Measurements from ENCODE around the gene ISG20.
A peak's percentile ranks its signal among the peaks of the same experiment; 100 is the strongest.

Gene ISG20

DNA sequence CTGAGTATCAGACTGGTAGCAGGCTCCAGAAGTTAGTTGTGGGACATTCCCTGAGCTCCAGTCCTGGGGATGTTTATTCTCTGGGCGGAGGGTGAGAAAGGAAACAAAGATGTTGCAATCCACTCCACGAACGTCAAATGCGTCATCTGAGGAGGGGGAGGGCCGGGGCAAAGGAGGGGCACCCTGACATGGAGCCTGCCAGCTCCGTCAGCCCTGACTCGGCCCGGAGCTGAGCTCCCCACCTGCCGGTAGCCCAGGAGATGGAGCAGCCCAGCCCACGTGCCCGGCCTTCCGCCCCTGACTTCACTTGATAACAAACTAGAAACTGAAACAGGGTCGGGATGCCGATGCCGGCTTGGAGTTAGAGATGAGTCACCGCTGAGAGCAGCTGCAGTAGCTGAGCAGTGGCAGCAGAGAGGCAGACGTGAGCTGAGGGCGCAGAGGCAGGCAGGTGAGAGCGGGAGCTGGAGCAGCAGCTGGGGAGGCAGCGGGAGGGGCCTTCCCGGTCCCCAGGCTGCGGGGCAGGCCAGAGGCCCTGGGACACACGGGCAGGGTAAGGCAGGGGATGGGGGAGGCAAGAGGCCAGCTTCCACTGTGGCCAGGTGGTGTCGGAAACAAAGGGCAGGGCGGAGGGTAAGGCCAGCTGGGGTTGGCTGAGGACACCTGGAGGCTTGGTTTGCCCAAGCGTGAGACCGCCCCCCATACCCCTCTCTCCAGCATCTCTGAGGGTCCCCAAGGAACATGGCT lies at the start of gene ISG20:
ISG20 (plus strand) TSS at position 391 of the 747 bp plus-strand sequence; CDS start at position 742, 351 bp downstream.
- DNase-seq (ENCODE audit: low read depth in 2 of 2) = peak; percentile 88 to 93

DNA sequence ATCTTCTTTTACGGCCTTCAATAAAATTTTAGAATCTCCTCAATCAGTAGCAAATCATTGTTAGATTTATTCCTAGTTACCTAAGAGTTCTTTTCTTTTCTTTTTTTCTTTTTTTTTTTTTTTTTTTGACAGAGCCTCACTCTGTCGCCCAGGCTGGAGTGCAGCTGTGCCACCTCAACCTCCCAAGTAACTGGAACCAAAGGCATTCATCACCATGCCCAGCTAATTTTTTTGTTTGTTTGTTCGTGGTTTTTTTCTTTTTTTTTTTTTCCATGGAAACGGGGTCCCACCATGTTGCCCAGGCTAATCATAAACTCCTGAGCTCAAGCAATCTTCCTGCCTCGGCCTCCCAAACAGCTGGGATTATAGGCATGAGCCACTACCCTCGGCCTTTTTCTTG lies 48.1 kb upstream of the ISG20 start:
- DNase-seq (ENCODE audit: low read depth in 2 of 2) = no peak

DNA sequence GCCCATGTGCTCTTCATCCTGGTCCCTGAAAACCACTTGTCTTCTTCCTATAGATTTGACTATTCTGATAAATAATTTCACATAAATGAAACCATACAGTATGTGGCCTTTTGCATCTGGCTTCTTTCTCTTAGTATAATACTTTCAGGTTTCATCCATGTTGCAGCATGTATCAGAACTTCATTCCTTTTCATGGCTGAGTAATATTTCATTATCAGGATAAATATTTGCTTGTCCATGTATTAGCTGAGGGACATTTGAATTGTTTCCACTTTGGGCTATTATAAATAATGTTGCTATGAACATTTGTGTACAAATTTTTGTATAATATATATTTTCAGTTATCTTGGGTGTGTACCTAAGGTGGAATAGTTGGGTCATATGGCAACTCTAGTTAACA lies 47.4 kb upstream of the ISG20 start:
- no peak for DNase-seq (ENCODE audit: low read depth in 2 of 2)

DNA sequence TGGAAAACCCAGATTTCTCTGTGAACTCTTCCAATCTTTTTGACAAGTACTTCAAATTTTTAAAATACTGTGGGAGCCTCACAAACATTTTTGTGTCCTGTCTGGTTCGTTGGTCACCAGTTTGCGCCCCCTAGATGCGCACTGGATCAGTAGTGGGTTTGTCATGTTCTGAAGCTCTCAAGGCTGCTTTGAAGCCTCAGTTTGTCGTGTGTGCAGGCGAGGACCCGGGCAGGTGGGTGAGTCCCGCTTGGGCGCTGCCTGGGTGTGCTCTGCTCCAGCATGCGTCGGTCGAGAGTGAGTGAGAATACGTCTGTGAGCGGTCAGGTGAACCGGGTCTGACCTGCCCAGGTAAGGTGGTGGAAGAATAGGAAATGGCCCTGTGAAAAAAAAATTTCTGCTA lies 34.9 kb upstream of the ISG20 start:
- no peak for DNase-seq (ENCODE audit: low read depth in 2 of 2)

DNA sequence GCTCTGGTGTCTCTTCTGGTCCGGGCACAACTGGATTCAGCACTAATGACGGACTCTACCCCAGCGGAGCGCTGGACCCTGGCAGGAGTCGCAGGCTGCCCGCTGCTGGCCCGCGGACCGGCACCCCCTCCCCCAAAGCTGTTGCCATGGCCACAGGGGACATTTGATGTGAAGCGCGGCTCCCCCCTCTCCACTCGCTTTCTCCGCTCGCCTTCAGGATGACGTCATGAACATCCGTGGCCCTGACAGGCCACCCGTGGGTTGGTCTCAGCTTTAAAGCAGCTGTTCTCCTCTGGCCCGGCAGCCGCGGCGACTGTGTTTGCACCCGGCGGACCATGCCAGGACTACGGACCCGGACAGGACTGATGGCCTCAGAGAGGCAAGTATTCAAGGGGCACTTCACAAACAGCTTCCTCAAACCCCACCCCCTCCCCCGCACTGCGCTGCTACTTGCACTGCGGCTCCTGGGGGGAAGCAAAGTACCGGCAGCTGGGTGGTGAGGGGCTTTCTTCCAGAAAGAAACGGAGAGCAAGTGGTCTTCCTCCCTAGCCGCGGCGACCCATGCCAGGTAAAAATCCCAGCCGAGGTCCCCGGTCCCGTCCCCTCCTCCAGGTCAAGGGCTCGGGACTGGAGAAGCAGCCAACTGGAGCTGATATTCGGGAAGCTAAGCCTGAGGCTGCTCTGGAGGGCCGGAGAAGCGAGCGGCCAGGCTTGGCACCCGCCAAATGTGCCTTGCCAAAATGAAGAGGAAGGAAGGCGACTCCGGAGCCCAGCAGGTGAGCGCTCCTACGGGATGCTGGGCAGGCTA lies 34.2 kb upstream of the ISG20 start:
- DNase-seq (ENCODE audit: low read depth in 2 of 2) = no peak

DNA sequence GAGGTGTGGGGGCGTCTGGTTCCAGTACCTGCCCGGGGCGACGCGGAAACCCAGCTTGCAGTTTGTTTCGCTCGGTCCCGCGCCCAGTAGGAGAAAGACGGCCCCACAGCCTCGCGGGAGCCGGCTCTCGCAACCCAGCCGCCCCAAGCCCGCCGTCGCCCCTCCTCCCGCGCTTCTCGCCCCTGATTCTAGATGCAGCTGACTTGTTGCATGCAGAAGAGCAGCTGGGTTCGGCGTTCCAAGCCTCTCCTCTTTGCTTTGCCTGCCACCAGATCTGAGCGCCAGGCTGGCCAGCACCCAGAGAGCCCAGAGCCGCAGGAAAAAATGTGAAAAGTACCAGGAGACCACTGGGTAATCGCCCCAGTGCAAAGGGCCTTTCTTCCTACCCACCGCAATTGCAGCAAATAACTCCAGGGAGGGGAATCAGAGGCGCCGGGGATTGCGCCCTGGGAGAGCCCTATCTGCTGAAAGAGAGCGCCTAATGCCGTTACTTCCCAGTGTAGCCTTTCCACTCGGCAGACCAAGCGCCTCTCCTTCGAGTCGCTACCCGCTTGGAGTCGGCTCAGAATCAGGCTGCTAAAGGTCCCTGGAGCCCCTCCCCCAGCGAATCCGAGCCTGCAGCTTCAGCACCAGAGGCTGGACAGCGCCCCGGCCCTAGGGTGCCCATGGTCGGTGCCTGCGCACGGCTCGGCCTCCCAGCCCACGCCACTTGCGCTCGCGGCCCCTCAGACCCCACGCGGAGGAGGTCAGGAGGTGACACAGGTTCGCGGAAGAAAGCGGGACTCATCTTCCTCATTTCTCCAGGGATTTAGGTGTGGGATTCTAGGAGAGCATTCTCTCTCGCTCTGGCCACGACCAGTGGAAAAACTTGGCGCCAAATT lies 33.4 kb upstream of the ISG20 start:
- DNase-seq (ENCODE audit: low read depth in 2 of 2) = peak in 1 of 2 donors; percentile 21

DNA sequence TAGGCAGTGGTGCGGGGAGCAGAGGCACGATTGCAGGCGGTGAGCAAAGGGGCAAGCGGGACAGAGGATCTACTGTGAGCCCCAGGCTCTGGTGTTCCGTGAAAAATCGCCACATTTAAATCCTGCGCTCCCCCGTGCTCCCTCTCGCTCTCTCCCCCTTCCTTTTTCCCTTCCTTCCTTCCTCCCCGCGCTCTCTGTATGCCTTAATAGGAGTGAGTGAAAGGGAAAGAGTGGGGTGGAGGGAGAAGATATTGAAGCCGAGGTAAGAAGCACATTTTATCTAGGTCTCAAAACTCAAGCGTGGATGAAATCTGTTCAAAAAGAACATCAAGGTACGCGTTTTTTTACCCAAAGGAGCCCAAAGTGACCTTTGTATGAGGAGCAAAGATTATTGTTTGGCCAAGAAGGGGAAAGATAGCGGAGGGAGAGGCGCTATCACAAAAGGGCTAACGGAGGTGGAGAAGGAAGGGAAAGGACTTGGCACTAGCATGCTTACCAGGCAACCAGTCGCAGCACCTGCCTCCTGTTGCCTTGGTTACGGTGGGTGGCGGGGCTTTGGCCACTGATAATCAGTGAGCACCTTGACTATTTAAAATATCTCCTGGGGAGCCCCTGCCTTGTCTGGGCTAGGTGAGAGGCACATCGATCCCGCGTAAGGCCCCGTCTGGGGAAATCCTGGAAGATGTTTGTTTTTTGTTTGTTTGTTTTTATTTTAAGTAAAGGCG lies 32.6 kb upstream of the ISG20 start:
- DNase-seq (ENCODE audit: low read depth in 2 of 2) = no peak

DNA sequence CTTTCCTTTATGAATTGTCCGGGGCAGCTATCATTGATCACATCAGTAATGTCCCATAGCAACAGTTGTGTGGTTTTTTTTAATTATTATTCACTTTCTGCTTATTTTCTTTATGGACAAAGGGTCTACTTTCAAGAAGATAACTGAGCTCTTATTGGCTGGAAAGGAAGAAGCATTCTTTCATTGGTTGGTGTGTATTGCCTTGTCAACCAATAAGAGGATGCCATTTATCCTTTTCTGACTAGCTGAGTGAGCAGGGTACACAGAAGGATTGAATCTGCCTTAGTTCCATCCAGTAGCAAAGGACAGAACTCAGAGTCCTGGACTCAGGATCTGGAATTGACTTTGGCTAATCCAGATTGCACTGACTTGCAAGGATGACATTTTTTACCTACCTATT lies 30.9 kb upstream of the ISG20 start:
- no peak for DNase-seq (ENCODE audit: low read depth in 2 of 2)

DNA sequence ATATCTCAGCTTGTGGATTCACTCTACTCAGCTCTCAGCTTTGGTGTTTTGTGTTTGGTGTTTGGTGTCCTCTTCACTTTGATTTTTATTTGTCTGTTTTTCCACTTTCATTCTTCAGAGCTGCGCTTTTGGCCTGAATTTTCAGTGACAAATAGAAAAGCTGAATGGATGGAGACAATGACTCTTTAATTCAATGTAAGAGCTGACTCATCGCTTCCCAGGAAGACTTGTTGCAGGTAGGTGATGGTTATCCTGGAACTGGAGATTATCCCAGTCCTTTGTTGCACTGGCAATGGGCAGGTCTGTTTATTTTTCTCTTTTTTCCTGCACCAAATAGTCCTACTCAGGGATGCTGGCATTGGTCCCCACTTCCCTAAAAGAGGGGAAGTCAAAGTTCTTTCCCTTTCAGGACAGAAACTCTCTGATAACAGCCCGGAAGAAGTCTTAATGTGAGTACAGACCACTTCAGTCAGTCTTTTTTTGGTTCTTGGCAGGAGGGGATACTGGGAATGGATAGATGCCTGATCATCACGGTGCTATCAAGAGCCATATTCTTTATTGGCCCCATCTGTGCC lies 30.1 kb upstream of the ISG20 start:
- DNase-seq (ENCODE audit: low read depth in 2 of 2) = no peak

DNA sequence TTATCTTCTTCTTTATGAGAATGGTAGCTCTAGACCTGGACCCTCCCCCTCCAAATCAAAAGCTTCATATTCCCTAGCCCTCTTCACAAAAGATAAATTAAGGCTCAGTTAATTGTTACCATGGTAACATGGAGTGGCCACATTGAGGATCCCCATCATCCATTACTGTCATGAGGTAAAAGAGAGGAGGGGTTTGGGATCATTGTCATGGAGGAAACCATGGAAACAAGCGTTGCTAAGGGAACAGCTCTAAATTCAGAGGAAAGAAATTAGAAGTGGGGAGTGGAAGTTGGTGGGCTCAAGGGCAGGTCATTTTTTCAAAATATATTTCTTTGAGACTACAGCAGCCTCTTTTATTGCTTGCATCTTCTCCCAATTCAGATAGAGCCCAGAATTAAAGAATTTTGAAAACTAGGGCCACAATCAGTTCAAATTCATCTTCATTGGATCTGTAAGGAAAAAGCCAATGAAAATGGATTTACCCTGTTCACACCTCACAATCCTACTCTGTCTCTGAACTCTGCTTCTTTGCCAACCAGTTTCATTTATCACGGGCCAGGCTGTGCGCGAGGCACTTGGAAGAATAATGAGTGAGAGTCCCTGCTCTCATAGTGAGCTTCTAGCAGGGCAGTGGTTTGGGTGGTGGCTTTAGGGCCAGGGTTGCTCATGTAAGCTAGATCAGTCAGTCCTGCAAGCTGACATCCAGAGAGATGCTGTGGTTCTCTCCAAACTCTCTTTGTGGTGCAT lies 29.3 kb upstream of the ISG20 start:
- no peak for DNase-seq (ENCODE audit: low read depth in 2 of 2)

DNA sequence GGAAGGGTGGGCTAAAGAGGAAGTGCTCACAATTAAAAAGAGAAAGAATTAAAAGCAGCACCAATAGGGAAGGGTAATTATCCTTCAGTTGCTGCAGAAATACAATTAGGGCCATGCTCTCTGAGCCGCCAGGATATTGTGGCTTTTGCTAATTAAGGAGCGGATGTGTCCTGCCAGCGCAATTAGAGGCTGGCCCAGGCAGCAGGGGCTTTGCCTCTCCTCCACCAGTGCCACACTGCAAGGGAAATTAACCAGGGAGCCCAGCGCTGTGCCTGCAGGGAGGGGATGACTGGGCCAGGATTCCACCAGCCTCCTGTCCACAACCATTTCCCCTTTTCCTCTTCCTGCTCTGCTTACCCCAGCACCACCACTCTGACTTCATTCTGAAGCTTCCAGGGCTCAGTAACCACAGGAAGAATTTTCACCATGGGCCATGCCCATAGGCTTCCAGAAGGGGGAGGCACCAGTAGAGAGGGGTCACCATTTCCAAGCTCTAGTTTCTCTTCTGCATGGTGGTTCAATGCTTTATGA lies 28.1 kb upstream of the ISG20 start:
- no peak for DNase-seq (ENCODE audit: low read depth in 2 of 2)

DNA sequence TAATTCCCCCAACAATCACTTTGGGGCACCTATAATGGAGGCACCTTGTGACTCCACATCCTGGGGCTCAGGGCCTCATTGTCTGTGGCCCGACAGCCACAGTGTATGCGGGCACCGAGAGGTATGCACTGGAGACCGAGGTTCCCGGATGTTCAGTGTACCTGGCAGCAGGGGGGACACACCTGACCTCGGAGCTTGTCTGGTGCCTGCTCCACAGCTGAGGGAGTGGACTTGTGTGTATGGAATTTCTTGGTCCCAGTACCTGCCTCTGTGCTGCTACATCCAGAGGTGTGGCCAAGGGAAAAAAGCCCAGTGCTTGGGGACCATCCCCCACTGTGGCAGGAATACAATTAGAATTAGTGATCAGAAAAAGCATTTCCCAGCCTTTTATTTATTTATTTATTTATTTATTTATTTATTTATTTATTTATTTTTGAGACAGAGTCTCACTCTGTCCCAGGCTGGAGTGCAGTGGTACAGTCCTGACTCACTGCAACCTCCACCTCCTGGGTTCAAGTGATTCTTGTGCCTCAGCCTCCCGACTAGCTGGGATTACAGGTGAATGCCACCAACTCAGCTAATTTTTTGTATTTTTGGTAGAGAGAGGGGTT lies 26.5 kb upstream of the ISG20 start:
- DNase-seq (ENCODE audit: low read depth in 2 of 2) = no peak

DNA sequence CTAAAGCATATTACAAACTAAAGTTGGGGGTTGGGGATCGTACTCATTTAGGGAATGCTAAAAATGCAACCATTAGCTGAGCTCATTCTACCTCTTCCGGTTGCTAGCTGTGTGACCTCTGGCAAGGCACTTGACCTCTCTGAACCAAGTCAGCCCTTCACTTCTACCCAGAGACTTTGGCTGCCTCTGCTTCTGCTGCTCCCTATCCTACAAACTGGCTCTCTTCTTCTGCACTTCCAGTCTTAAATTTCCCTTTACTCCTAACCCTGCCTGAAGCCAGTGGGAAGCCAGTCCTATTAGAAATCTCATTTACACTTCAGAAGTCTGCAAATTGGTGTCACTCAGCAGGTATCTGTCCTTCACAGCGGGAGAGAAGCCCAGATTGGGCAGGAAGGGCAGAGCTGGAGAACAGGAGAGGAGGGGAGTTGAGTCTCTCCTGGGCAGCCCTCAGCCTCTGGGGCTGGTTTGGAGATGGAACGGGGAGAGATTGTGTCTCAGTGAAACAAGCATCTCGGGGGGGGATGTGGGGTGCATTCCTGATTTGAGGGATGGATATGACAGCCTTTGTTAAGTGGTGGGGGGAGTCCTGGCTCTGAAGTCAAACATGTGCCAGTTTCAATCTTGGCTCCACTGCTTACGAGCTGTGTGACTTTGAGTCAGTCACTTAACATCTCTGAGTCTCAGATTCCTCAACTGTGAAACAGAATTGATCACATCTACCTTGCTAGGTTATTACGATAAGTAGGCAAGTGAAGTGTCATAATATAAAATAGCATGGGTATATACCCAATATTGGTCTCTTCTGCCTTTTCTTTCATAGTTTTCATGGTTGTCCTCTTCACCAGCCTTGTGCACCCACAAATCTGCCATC lies 25.5 kb upstream of the ISG20 start:
- DNase-seq (ENCODE audit: low read depth in 2 of 2) = no peak

DNA sequence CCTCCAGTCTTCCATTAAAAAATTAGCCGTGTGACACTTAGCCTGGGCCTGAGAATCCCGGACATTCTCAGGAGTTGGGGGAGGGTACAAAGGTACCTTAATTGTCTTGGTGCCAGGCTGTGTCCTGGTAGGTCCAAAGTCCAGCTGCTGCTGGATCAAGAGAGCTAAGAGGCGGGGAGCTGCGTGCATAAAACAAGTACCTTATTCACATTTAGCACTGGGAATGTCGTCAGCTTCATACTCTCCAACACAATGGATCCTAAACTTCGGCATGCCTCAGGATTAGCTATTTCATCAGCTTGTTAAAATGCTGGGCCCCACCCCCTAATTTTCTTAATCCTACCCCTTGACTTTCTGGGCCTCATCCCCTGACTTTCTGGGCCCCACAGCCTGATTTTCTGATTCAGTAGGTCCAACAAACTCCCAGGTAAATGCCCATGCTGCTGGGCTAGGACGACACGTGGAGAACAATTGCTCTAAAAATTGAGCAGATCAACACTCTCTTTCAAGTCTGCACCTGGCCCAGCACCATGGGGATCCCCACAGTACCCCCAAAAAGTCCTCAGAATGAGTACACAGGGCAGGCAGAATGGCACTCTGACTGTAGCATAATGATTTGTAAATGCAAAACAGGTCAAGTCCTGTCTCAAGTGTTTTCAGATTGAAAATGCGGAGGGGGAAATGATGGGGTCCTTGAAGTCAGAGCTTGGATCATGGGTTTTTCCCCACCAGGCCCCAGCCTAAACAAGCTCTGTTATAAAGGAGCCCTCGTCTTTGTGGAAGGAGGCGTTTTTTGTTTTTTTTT lies 23.3 kb upstream of the ISG20 start:
- no peak for DNase-seq (ENCODE audit: low read depth in 2 of 2)

DNA sequence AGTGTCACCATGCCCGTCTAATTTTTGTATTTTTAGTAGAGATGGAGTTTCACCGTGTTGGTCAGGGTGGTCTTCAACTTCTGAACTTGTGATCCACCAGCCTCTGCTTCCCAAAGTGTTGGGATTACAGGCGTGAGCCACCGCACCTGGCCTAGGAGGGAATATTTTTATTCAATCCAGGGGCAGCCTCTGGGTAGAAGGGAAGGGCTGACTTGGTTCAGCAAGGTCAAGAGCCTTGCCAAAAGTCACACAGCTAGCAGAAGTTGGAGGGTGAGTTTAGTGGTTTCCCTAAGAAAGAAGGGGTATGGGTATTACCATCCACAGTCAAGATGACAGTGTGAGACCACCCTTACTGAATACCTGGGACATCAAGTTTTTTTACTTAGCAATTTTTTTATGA lies 22.6 kb upstream of the ISG20 start:
- DNase-seq (ENCODE audit: low read depth in 2 of 2) = no peak

DNA sequence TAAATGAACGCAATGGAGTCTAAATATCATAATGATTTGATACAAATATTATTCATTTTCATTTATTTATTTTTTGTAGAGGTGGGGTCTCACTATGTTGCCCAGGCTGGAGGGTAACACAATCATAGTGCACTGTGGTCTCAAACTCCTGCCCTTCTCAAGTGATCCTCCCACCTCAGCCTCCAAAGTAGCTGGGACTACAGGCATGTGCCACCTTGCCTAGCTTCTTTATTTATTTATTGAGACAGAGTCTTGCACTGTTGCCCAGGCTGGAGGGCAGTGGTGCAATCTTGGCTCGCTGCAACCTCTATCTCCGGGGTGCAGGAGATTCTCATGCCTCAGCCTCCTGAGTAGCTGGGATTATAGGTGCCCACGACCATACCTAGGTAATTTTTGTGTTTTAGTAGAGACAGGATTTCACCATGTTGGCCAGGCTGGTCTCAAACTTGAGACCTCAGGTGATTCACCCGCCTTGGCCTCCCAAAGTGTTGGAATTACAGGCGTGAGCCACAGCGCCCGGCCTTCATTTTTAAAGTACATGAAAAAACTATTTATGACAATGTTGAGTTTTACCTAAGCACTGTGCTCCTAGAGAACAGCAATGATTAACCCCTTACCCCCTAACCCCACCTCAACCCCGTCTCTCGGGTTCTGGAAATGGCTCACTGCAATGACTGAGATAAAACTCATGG lies 21.6 kb upstream of the ISG20 start:
- no peak for DNase-seq (ENCODE audit: low read depth in 2 of 2)

DNA sequence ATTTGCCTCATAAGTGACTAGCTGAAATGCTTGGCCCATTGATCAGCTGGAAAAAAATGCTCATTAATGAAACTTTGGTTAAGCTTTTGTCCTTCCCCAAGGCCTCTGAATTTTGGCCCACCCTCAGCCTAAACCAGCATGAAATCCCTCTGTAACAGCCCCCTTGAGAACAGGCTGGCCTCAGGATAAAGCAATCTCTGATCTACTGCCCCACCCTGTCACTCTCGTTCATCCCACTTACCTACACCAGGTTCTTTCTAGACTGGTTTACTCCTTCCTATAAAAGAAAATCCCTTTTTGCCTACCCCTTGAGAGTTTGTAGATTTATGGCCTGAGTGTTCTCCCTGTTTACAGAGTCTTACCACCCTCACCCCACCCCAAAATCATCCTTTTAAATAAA lies 21.0 kb upstream of the ISG20 start:
- no peak for DNase-seq (ENCODE audit: low read depth in 2 of 2)

Data from stimulated activated CD8-positive, alpha-beta memory T cell treated with anti-CD3 and anti-CD28 coated beads, Interleukin-2, amount 100 ng/mL, for 1 hour (primary cell).